ENCODE measurements around the gene KAT6B.
"Not testable (repeated sequence)": the region's sequence is repeated elsewhere in the genome, so short reads cannot be mapped to it uniquely, and the experiment has no call there.

Gene KAT6B

DNA sequence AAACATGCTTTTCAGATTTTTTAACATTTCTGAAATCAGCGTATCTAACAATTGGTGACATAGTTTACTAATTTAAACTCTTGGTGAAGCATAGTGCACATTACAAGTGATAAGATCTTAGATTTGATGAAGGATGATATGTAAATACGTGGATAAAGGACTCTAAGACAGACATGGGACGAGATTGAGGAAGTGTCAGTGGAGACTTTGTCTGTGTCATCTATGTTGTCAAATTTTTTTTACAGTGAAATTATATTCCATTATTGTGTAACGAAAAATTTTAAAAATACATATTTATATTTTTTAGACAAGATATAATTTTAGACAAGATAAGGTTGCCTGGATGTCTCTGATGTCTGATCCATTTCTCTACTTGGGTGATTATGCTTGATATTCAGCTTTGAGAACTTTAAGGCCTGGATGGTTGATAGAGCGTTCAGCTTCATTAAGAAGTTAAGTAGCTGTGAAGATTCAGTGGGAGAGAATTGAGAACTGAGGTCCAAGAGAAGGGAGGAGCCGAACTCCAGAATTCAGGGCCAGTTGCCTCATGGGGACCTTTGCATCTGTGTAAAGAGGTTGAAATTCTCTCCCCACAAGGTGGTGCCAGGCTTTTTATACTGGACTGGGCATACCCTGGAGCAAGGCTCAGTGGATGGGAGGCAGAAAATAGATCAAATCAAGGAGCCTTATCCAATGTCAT lies 62.7 kb downstream of the KAT6B start:
- DNase-seq (ENCODE audit: low read depth in 1 of 2, low spot score in 1 of 2): no peak

DNA sequence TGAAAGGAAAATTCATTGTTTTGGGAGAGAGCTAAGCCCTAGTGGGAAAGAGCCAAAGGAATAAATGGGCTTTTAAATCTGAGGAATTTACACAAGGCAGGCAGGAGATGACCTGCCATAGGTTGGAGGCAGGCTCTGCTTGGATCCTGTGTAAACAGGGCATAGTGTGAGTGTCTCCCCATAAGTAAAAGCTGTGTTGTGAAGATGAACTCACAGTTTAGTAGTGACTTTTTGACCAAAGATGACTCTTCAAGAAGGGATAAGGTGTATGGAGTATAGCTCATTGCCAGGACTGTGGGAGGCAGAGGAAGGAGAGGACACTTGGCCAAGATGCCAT lies 63.2 kb downstream of the KAT6B start:
- DNase-seq (ENCODE audit: low read depth in 1 of 2, low spot score in 1 of 2): no peak

- DNase-seq (ENCODE audit: low read depth in 1 of 2, low spot score in 1 of 2): no peak
Measured at GRCh38 chr10:74890460-74890859, 64.1 kb downstream of the KAT6B start.

GRCh38 chr10:74891053-74891452 lies 64.7 kb downstream of the KAT6B start:
- no peak for DNase-seq (ENCODE audit: low read depth in 1 of 2, low spot score in 1 of 2)

GRCh38 chr10:74892839-74893238 lies 66.4 kb downstream of the KAT6B start:
- no peak for DNase-seq (ENCODE audit: low read depth in 1 of 2, low spot score in 1 of 2)

GRCh38 chr10:74893329-74893728 lies 66.9 kb downstream of the KAT6B start:
- DNase-seq (ENCODE audit: low read depth in 1 of 2, low spot score in 1 of 2): not testable (repeated sequence)

DNA sequence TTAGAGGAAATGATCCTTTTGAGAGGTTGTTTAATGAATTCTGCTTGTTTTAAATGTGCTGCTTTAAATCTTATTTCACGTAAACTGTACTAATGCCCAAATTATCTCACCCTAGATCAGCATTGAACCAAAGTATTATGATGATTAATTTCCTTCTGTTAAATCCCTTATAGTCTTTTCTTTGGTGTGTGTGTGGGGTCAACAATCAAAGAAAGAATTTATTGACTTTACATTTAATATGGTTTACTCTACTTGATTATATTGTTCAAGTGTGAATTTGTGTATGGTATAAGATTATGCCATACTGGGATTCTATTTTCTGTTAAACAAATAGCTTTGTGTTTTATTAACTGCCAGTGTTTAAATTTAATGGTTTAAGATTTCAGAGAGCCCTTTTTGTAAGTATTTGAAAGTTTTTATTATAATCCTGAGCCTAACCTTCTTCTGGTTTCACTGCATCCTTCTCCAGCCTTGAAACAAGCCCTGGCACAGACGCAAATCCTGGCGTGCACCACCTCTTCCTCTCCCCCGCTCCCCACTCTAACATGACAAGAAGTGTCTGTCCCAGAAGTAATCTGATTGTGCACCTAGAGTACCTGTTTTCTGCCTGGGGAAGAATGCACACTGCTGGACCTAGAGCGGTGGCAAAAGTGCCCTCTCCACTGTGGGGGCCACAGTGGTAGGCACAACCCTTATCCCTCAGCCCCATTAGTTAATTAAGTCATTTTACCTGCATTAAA lies 70.6 kb downstream of the KAT6B start:
- DNase-seq (ENCODE audit: low read depth in 1 of 2, low spot score in 1 of 2): no peak

DNA sequence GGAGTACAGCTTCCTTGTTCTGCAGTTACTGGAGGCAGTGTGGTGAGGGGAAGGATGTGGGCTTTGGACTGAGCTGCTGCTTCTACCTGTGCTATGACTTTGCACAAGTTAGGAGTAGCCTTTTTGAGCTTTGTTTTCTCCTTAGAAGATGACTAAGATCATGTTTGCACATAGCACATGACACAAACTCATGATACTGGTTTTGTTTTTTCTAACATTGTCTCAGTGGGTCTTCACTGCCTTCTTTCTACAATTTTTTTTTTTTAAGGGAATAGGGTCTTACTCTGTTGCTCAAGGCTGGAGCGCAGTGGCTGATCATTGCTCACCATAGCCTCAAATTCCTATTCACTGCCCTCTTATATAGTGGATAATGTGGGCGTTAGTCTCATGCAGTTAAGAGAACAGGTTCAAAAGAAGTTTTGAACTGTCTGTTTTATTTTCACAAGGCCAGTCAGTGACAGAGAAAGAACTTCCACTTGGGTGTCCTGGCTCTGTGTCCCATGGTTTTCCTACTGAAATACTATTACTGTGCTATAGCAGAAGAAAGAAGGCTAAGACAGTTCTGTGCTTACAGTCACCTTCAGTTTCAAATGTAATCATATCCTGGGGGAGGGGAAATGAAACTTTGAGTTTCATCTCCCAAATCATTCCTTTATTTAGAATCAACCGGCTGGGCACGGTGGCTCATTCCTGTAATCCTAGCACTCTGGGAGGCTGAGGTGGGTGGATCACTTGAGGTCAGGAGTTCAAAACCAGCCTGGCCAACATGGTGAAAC lies 72.0 kb downstream of the KAT6B start:
- DNase-seq (ENCODE audit: low read depth in 1 of 2, low spot score in 1 of 2): no peak

- DNase-seq (ENCODE audit: low read depth in 1 of 2, low spot score in 1 of 2): no peak
Measured at GRCh38 chr10:74900297-74900696, 73.9 kb downstream of the KAT6B start.

GRCh38 chr10:74901301-74901700 lies 74.9 kb downstream of the KAT6B start:
- DNase-seq (ENCODE audit: low read depth in 1 of 2, low spot score in 1 of 2): no peak

GRCh38 chr10:74901867-74902450 lies 75.6 kb downstream of the KAT6B start:
- DNase-seq (ENCODE audit: low read depth in 1 of 2, low spot score in 1 of 2): no peak

DNA sequence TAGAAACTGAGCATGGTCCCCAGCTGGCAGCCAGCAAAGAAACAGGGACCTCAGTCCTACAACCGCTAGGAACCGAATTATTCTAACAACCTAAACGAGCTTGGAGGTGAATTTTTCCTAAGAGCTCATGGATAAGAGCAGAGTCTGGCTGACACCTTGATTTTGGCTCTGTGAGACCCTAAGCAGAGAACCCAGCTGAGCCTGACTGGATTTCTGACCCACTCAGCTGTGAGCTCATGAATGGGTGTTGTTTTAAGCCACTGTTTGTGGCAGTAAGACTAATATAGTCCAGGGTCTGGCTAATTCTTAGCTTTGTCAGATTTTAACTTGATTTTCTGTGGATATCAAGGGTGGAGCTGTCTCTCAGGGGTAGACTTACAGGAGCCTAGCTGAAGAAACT lies 77.1 kb downstream of the KAT6B start:
- DNase-seq (ENCODE audit: low read depth in 1 of 2, low spot score in 1 of 2): no peak

DNA sequence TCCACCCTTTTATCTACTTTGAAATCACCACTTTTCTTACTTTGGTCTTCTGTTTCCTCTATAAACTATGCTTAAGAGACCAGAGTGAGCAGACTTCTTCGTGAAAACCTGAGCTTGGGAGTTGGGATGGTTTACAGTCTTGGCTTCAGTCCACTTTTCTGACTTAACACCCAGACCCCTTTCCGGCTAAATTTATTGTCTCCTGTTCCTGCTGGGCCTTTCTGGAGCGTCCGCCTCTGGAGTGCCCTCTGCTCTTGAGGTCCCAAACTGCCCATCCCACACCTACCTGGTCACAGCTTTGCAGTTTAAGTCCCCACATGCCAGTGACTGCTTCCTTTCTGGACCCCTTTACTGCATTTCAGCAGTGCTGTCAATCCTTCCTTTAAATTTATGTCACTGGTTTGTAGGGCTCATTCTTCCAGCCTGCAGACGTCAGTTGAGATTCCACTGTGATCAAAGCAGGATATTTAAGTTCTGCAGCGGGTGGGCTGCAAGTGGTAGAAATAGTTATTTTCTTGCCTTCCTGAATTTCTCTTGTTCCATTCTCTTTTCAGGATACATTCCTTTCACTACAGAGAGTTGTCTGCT lies 80.3 kb downstream of the KAT6B start:
- DNase-seq (ENCODE audit: low read depth in 1 of 2, low spot score in 1 of 2): no peak

DNA sequence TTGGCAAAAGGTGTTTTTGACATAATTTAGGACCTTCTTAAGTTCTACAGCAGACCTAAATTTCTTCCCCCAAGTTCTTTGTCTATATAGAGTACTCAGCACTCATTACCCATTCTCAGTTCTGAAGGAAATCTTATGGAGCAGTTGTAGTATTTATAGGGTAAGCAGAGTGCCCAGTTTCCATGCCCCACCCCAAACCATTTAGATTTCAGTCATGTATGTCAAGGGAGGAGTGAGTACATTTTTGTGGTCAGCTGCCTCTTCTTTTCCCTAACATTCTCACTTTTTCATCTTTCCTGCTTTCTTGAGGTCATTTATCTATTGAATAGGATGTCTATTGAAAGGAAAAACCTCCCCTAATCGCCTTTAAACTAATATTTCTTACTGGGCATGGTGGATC lies 83.3 kb downstream of the KAT6B start:
- no peak for DNase-seq (ENCODE audit: low read depth in 1 of 2, low spot score in 1 of 2)

DNA sequence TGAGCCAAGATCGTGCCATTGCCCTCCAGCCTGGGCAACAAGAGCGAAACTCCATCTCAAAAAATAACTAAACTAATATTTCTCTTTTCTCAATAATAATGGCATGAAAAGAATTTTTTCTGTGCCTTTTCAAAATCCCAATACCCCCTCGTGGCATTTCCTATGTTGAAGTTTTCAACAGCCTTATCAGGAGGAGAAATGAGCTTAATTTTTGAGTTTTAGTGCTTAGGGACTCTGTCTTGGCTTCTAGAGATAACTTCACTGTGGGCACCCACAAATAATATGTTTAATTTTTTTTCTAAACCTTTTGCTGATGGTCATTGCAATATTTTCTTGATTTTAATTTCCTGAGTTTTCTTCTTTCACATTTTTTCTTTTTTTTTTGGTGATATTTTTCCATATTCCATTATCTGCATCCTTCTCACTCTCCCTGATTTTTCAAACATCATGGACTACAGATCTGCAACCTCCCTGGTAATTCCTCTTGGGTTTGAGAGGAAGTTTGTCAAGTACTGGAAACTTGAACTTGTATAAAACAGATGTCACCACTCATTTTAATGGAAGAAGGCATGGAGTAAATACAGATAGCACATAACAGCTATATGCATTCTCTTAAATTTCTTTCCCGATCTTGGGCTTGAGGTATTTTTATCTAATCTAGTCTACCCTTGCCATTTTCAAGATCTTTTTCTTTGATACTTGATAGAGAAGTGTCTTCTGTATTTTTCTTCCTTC lies 84.0 kb downstream of the KAT6B start:
- no peak for DNase-seq (ENCODE audit: low read depth in 1 of 2, low spot score in 1 of 2)

DNA sequence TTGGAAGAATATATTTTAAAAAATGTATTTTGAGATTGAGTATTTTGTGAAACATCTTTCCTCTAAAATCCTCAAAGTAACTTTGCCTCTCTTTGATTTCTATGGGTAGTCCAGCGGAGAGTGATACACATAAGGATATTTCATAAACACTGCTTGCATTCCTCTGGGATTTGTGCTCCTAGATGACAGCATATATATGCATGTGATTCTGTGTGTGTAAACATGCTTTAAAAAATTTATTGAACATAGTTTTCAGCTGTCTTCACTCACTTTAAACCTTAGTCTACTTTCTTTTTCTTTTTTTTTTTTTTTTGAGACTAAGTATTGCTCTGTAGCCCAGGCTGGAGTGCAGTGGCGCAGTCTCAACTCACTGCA lies 84.6 kb downstream of the KAT6B start:
- no peak for DNase-seq (ENCODE audit: low read depth in 1 of 2, low spot score in 1 of 2)

GRCh38 chr10:74912182-74912581 lies 85.8 kb downstream of the KAT6B start:
- DNase-seq (ENCODE audit: low read depth in 1 of 2, low spot score in 1 of 2): no peak

DNA sequence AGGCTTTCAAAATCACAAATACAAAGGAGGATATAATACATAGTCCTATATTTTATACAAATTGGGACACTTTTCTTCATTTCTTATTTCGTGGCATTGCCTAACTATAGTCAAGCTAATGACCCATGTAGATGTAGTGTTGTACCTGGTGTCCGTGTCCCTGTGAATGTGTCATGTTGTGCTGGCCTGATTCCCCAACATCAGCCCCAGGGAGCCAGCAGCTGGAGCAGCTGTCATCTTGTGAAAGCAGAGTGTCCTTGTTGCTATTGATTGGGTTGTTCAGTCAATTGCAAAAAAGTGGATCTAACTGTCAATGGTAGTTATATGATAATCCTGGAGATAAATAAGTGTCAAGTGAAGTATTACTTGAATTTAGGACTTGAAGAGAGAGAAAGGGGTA lies 86.3 kb downstream of the KAT6B start:
- DNase-seq (ENCODE audit: low read depth in 1 of 2, low spot score in 1 of 2): no peak

GRCh38 chr10:74913377-74913979 lies 87.1 kb downstream of the KAT6B start:
- DNase-seq (ENCODE audit: low read depth in 1 of 2, low spot score in 1 of 2): no peak

- no peak for DNase-seq (ENCODE audit: low read depth in 1 of 2, low spot score in 1 of 2)
Measured at GRCh38 chr10:74916283-74916682, 89.9 kb downstream of the KAT6B start.

Data from activated CD4-positive, alpha-beta T cell treated with anti-CD3 and anti-CD28 coated beads, Interleukin-2, amount 50 U/mL, for 24 hours (primary cell).